AG09309 (cell line): ENCODE measurements around the gene JUN.

ENCODE experiments used
- DNase-seq: peaks from one replicate; pipeline ENCODE4 v3.0.0-alpha.2; 2010; ENCODE audit warnings: low read depth
- H3K4me3 ChIP-seq: 2 replicates; pipeline ENCODE4 v1.5.1; 2011; ENCODE audit warnings: mild to moderate bottlenecking, low read depth, low read length, moderate library complexity; ENCODE audit not compliant: control insufficient read depth
- CTCF ChIP-seq: IDR thresholded peaks from 2 replicates; pipeline ENCODE4 v1.5.1; 2011; ENCODE audit warnings: mild to moderate bottlenecking, low read depth, low read length, inconsistent platforms; ENCODE audit not compliant: insufficient read depth, control insufficient read depth; ENCODE audit errors: missing control alignments

Gene JUN

DNA sequence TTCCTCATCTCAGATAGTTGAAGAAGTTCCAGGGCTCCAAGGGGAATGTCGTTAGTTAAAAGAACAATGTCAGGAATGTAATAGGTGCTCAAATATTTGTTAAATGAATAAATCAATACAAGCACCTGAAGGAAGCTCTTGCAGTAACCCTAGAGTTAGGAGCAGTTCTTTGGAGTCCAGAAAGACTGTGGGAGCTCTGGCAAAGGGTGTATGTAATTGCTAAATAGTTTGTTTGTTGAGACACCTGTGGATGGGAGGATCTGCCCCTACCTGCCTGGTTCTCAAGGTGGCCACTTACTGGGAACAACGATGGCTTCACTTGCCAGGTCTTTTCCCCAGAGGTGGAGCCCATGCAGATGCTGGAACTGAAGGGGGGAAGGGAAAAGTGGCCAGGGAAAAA is 27.5 kb upstream of the JUN start:
- H3K4me3 ChIP-seq: no peak overlapping the region
- no peak for DNase-seq
- TF ChIP-seq CTCF: no peak

- DNase-seq: no peak
- TF ChIP-seq CTCF: no peak
- no peak overlapping the region for H3K4me3 ChIP-seq
Measured at GRCh38 chr1:58809325-58810010, 25.6 kb upstream of the JUN start.

- H3K4me3 ChIP-seq: no peak overlapping the region
- no peak for DNase-seq
- no peak for TF ChIP-seq CTCF
Measured at GRCh38 chr1:58808077-58808476, 24.2 kb upstream of the JUN start.

GRCh38 chr1:58805716-58806571 is 22.1 kb upstream of the JUN start:
- no peak for DNase-seq
- H3K4me3 ChIP-seq: no peak overlapping the region
- no peak for TF ChIP-seq CTCF

DNA sequence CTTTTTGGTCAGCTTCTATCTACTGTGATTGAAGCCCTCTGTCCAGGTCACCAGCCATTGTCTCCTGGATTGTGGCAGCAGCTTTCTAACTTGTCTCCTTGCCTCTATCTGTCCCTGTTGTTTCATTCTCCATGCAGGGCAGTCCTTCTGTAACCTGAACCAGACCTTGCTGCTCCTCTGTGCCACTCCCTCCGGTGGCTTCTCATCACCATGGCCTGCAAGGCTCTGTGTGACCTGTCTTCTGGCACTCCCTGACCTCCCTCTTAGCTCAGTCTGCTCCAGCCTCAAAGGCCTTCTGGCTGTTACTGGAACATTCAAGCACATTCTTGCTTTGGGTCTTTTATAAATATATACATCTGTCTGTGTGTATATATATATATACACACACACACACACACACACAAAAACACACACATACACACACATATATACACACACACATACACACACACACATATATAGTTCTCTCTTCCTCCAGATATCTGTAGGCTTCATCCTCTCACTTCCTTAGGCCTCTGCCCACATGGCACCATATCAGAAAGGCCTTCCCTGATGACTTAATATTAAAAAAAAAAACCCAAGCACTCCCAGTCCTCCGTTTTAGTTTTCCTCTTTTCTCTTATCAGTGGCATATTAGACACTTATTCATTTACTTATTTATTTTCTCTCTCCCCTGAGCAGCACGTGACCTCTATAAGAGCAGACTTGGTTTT is 21.2 kb upstream of the JUN start:
- no peak overlapping the region for H3K4me3 ChIP-seq
- TF ChIP-seq CTCF: no peak
- DNase-seq: no peak

GRCh38 chr1:58803858-58804257 is 20.0 kb upstream of the JUN start:
- TF ChIP-seq CTCF: no peak
- H3K4me3 ChIP-seq: no peak overlapping the region
- DNase-seq: no peak
